ENCODE measurements around the gene CAPN13. TPM values are rescaled to one million over a fixed set of nuclear protein-coding genes. Genes with fewer than 3 reads are reported as not detected.

CAPN13 gene
- total RNA-seq, 3 donors from 2014 or later: 33.8 to 44.6 TPM; not detected in 1

DNA sequence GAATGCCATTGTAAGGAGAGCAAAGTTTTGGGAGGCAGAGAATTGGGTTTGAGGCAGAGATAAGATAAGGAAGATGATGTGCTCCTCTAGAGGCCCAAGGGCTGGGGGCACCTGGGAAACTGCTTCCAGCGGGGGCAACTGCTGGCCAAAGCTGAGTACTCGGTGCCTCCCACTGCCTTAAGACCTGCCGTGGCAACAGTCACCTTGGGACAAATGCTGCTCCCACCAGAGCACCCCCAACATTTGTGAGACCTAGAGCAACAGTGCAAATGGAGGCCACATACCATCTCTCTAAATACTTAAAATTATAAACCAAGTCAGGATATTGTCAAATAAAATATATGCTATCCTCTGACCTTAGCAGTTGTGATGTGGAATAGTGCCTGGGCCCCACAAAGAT is 127.1 kb downstream of the CAPN13 start:
- H3K4me1 ChIP-seq: no peaks in the 10 kb centered on the region
- H3K27me3 ChIP-seq: no peaks in the 10 kb centered on the region
- intact Hi-C loops (cut with DNase I; ENCODE audit: low total_unique reads): no loop called here
- H3K4me3 ChIP-seq: no peak overlapping the region
- no peak for DNase-seq (ENCODE audit: low spot score in 2 of 2)
- H3K36me3 ChIP-seq: no peaks in the 10 kb centered on the region
- TF ChIP-seq, protein P1, sequence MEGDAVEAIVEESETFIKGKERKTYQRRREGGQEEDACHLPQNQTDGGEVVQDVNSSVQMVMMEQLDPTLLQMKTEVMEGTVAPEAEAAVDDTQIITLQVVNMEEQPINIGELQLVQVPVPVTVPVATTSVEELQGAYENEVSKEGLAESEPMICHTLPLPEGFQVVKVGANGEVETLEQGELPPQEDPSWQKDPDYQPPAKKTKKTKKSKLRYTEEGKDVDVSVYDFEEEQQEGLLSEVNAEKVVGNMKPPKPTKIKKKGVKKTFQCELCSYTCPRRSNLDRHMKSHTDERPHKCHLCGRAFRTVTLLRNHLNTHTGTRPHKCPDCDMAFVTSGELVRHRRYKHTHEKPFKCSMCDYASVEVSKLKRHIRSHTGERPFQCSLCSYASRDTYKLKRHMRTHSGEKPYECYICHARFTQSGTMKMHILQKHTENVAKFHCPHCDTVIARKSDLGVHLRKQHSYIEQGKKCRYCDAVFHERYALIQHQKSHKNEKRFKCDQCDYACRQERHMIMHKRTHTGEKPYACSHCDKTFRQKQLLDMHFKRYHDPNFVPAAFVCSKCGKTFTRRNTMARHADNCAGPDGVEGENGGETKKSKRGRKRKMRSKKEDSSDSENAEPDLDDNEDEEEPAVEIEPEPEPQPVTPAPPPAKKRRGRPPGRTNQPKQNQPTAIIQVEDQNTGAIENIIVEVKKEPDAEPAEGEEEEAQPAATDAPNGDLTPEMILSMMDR (IDR thresholded peaks at IDR 0.05): no peak
- no peak for TF ChIP-seq POLR2A (IDR thresholded peaks at IDR 0.05)
- no peak for TF ChIP-seq POLR2AphosphoS5 (IDR thresholded peaks at IDR 0.05)
- no peak overlapping the region for H3K27ac ChIP-seq
- H3K9me3 ChIP-seq: no peaks in the 10 kb centered on the region

GRCh38 chr2:30679426-30680088 is 127.7 kb downstream of the CAPN13 start:
- H3K4me1 ChIP-seq: no peaks in the 10 kb centered on the region
- no peaks in the 10 kb centered on the region for H3K36me3 ChIP-seq
- intact Hi-C loops (cut with DNase I; ENCODE audit: low total_unique reads): no loop called here
- no peaks in the 10 kb centered on the region for H3K27me3 ChIP-seq
- H3K27ac ChIP-seq: no peak overlapping the region
- TF ChIP-seq, protein P1 (IDR thresholded peaks at IDR 0.05): no peak
- no peak for TF ChIP-seq POLR2AphosphoS5 (IDR thresholded peaks at IDR 0.05)
- no peak for TF ChIP-seq POLR2A (IDR thresholded peaks at IDR 0.05)
- no peak for DNase-seq (ENCODE audit: low spot score in 2 of 2)
- no peaks in the 10 kb centered on the region for H3K9me3 ChIP-seq
- no peak overlapping the region for H3K4me3 ChIP-seq

GRCh38 chr2:30678410-30679137 is 128.7 kb downstream of the CAPN13 start:
- intact Hi-C loops (cut with DNase I; ENCODE audit: low total_unique reads): no loop called here
- DNase-seq (ENCODE audit: low spot score in 2 of 2): no peak
- TF ChIP-seq, protein P1 (IDR thresholded peaks at IDR 0.05): no peak
- no peak for TF ChIP-seq POLR2A (IDR thresholded peaks at IDR 0.05)
- no peak for TF ChIP-seq POLR2AphosphoS5 (IDR thresholded peaks at IDR 0.05)

DNA sequence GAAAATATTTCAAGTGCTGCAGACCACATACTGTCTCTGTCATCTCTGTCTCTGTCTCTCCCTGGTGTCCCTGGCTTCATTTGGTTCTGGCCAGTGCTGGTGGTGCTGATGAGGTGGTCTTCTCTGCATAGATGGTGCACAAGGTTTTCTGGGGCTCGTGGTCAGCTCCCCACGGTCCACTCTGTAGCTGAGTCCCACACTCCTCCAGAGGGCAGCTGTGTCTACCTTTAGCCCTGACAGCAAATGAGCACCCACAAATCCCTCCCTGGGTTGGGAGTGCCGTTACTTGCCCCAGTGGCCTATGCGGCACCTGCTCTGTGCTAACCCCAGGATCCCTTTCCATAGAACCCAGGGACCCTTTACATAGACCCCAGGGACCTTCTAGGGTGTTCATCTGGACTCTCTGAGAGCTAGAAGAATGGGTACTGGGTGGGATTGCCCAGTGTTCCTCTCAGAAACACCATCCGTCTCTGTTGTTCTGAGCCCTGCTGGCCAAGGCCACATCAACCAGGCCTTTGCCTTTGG is 129.3 kb downstream of the CAPN13 start:
- no peak for DNase-seq (ENCODE audit: low spot score in 2 of 2)

More at GRCh38 chr2:30678410-30679137, 128.7 kb downstream of the CAPN13 start:
- Histone ChIP-seq H3K27ac (no peak overlapping the region), H3K4me1 (no peaks in the 10 kb centered on the region), H3K36me3 (no peaks in the 10 kb centered on the region), H3K27me3 (no peaks in the 10 kb centered on the region), H3K4me3 (no peak overlapping the region), H3K9me3 (no peaks in the 10 kb centered on the region)

More for the DNA sequence above, 129.3 kb downstream of the CAPN13 start:
- H3K4me3 ChIP-seq: no peak overlapping the region
- H3K9me3 ChIP-seq: no peaks in the 10 kb centered on the region
- no peak overlapping the region for H3K27ac ChIP-seq
- H3K36me3 ChIP-seq: no peaks in the 10 kb centered on the region
- H3K27me3 ChIP-seq: no peaks in the 10 kb centered on the region
- no peaks in the 10 kb centered on the region for H3K4me1 ChIP-seq
- intact Hi-C loops (cut with DNase I; ENCODE audit: low total_unique reads): no loop called here
- TF ChIP-seq POLR2A (IDR thresholded peaks at IDR 0.05) (no peak), POLR2AphosphoS5 (IDR thresholded peaks at IDR 0.05) (no peak)
- TF ChIP-seq, protein P1 (IDR thresholded peaks at IDR 0.05): no peak

Data from breast epithelium (tissue), 4 donors.